HepG2 (cell line): Measurements from ENCODE around the gene GAL3ST3. TPM values are rescaled to one million over a fixed set of nuclear protein-coding genes. Genes with fewer than 3 reads are reported as not detected.

Source experiments
- CBX2 ChIP-seq, 2 experiments: fragments of 200-600 bp in 1 of 2; sonication (generic); formaldehyde crosslinking in 1 of 2; IDR thresholded peaks; 2 replicates each; pipeline versions ENCODE4 v1.7.0 to v1.8.1; 2018 to 2022; ENCODE audit warnings: low read depth in 2 of 2, low read length in 1 of 2, mild to moderate bottlenecking in 1 of 2, missing genetic modification reagents in 1 of 2
- ESRRA ChIP-seq: sonication (generic); formaldehyde crosslinking; IDR thresholded peaks from 2 replicates; pipeline ENCODE4 v1.5.1; 2020; ENCODE audit warnings: mild to moderate bottlenecking, low read depth, missing genetic modification reagents
- HNF4A ChIP-seq: sonication (generic); formaldehyde crosslinking; IDR thresholded peaks from 2 replicates; pipeline ENCODE4 v1.4.0; 2020; ENCODE audit warnings: missing genetic modification reagents
- HNRNPLL ChIP-seq: fragments of 200-400 bp; formaldehyde crosslinking; IDR thresholded peaks from 2 replicates; pipeline ENCODE4 v1.6.1; 2017; ENCODE audit warnings: mild to moderate bottlenecking, low read depth, low read length; ENCODE audit not compliant: poor library complexity, severe bottlenecking
- HOXA5 ChIP-seq: sonication (generic); formaldehyde crosslinking; IDR thresholded peaks from 2 replicates; pipeline ENCODE4 v1.4.0; 2020; ENCODE audit warnings: missing genetic modification reagents
- HOXA9 ChIP-seq: sonication (generic); formaldehyde crosslinking; IDR thresholded peaks from 2 replicates; pipeline ENCODE4 v1.8.1; 2022; ENCODE audit warnings: missing genetic modification reagents, mild to moderate bottlenecking, moderate library complexity, borderline replicate concordance
- JARID2 ChIP-seq: sonication (generic); formaldehyde crosslinking; IDR thresholded peaks from 2 replicates; pipeline ENCODE4 v1.8.1; 2023; ENCODE audit warnings: missing genetic modification reagents, inconsistent platforms; ENCODE audit not compliant: insufficient replicate concordance
- KLF12 ChIP-seq: sonication (generic); formaldehyde crosslinking; IDR thresholded peaks from 2 replicates; pipeline ENCODE4 v1.4.0; 2020; ENCODE audit warnings: missing genetic modification reagents, borderline replicate concordance
- MAFF ChIP-seq: IDR thresholded peaks from 2 replicates; pipeline ENCODE4 v1.6.1; 2011; ENCODE audit warnings: low read depth, low read length, improper control_type of control experiment
- MTF2 ChIP-seq: sonication (generic); formaldehyde crosslinking; IDR thresholded peaks from 2 replicates; pipeline ENCODE4 v1.5.0; 2020; ENCODE audit warnings: missing genetic modification reagents, borderline replicate concordance
- MYC ChIP-seq: sonication (generic); formaldehyde crosslinking; IDR thresholded peaks from 2 replicates; pipeline ENCODE4 v1.9.0; 2021; ENCODE audit warnings: missing genetic modification reagents, borderline replicate concordance
- NFIC ChIP-seq: IDR thresholded peaks from 2 replicates; pipeline ENCODE4 v1.6.1; 2012; ENCODE audit warnings: mild to moderate bottlenecking, low read length, inconsistent platforms
- NR2F1 ChIP-seq, 2 experiments: fragments of 450-650 bp in 1 of 2; formaldehyde crosslinking in 1 of 2; IDR thresholded peaks; 2 replicates each; pipeline versions ENCODE4 v1.5.0 to v1.6.1; 2016 to 2020; ENCODE audit warnings: mild to moderate bottlenecking in 1 of 2, missing compliant biosample characterization in 1 of 2, missing genetic modification reagents in 1 of 2, moderate library complexity in 1 of 2
- PRPF4 ChIP-seq: fragments of 200-400 bp; formaldehyde crosslinking; IDR thresholded peaks from 2 replicates; pipeline ENCODE4 v1.6.1; 2016; ENCODE audit warnings: low read length, low read depth; ENCODE audit not compliant: poor library complexity, severe bottlenecking
- SIX1 ChIP-seq: sonication (generic); formaldehyde crosslinking; IDR thresholded peaks from 2 replicates; pipeline ENCODE4 v1.4.0; 2020; ENCODE audit warnings: missing genetic modification reagents, borderline replicate concordance
- SNAPC5 ChIP-seq: sonication (generic); formaldehyde crosslinking; IDR thresholded peaks from 2 replicates; pipeline ENCODE4 v1.8.1; 2023; ENCODE audit warnings: mild to moderate bottlenecking, missing genetic modification reagents, borderline replicate concordance
- STAG1 ChIP-seq: sonication (generic); formaldehyde crosslinking; IDR thresholded peaks from 2 replicates; pipeline ENCODE4 v1.4.0; 2020; ENCODE audit warnings: missing genetic modification reagents
- TEF ChIP-seq: sonication (generic); formaldehyde crosslinking; IDR thresholded peaks from 2 replicates; pipeline ENCODE4 v1.5.0; 2020; ENCODE audit warnings: missing genetic modification reagents
- TOE1 ChIP-seq: sonication (generic); formaldehyde crosslinking; IDR thresholded peaks from 2 replicates; pipeline ENCODE4 v1.4.0; 2020; ENCODE audit warnings: mild to moderate bottlenecking, missing genetic modification reagents
- ZMAT5 ChIP-seq: sonication (generic); formaldehyde crosslinking; IDR thresholded peaks from 2 replicates; pipeline ENCODE4 v1.5.0; 2020; ENCODE audit warnings: mild to moderate bottlenecking, low read depth, missing genetic modification reagents, borderline replicate concordance
- ZNF180 ChIP-seq: sonication (generic); formaldehyde crosslinking; IDR thresholded peaks from 2 replicates; pipeline ENCODE4 v1.4.0; 2020; ENCODE audit warnings: low read depth, missing genetic modification reagents, borderline replicate concordance
- ZNF280D ChIP-seq: sonication (generic); formaldehyde crosslinking; IDR thresholded peaks from 2 replicates; pipeline ENCODE4 v1.5.1; 2020; ENCODE audit warnings: mild to moderate bottlenecking, missing genetic modification reagents
- ZNF569 ChIP-seq: sonication (generic); formaldehyde crosslinking; IDR thresholded peaks from 2 replicates; pipeline ENCODE4 v1.5.0; 2020; ENCODE audit warnings: mild to moderate bottlenecking, missing genetic modification reagents, moderate library complexity, borderline replicate concordance
- ZNF777 ChIP-seq: sonication (generic); formaldehyde crosslinking; IDR thresholded peaks from 2 replicates; pipeline ENCODE4 v1.4.0; 2020; ENCODE audit warnings: missing genetic modification reagents
- ZNF780A ChIP-seq: sonication (generic); formaldehyde crosslinking; IDR thresholded peaks from 2 replicates; pipeline ENCODE4 v1.8.0; 2022; ENCODE audit warnings: mild to moderate bottlenecking, missing genetic modification reagents, moderate library complexity
- ZSCAN29 ChIP-seq: sonication (generic); formaldehyde crosslinking; conservative IDR thresholded peaks from 2 replicates; pipeline ENCODE4 v1.4.0; 2020; ENCODE audit warnings: mild to moderate bottlenecking, missing genetic modification reagents
- polyA plus RNA-seq, 8 experiments: library from polyadenylated mRNA; depleted of rRNA in 3 of 8; stranded (reverse) in 7 of 8; unstranded in 1 of 8; fragments of >200 nt; fragmentation: Illumina TruSeq in 4 of 8; extraction: Trizol in 4 of 8; gene quantifications; 2 replicates each; pipeline versions ENCODE4 v1.2.1 to v1.2.3, GENCODE V29; 2011 to 2016; ENCODE audit warnings: low read depth in 4 of 8, missing spikeins in 1 of 8, mixed read lengths in 1 of 8; ENCODE audit not compliant: insufficient read depth in 1 of 8
- total RNA-seq, 5 experiments: library from RNA; depleted of rRNA; stranded (reverse); fragments of >200 nt; fragmentation: Illumina TruSeq; extraction: Trizol; gene quantifications; 2 replicates each; pipeline ENCODE4 v1.2.3, GENCODE V29; 2016; ENCODE audit warnings: low read depth in 1 of 5

The GAL3ST3 gene
- total and polyA plus RNA-seq, 2 of the 13 experiments (the other 11 are each of a cell fraction or from before 2014, with no cell fraction given), result not detected

- peak; percentile 77 for TF ChIP-seq JARID2 (CRISPR knock-in tag)
- no peak; the same call in 1 of the 2 replicates for TF ChIP-seq ESRRA (CRISPR knock-in tag)
- peak; percentile 63; the same call in 1 of the 2 replicates for TF ChIP-seq MYC (CRISPR knock-in tag)
- peak; percentile 79; the same call in 1 of the 2 replicates for TF ChIP-seq ZSCAN29 (CRISPR knock-in tag)
- no peak for TF ChIP-seq PRPF4
- TF ChIP-seq NFIC, result no peak
- TF ChIP-seq TEF (CRISPR knock-in tag), result no peak; the same call in 1 of the 2 replicates
- TF ChIP-seq STAG1 (CRISPR knock-in tag), result no peak
- no peak for TF ChIP-seq ZNF780A (CRISPR knock-in tag)
- TF ChIP-seq CBX2 (IDR thresholded peaks at IDR 0.05; ENCODE audit: low read depth, low read length), result no peak
- TF ChIP-seq CBX2 (CRISPR knock-in tag; IDR thresholded peaks at IDR 0.05; ENCODE audit: low read depth), result no peak
- peak; percentile 48 for TF ChIP-seq HOXA5 (CRISPR knock-in tag)
- TF ChIP-seq MTF2, result no peak
- peak; percentile 35; the same call in 1 of the 2 replicates for TF ChIP-seq HNF4A (CRISPR knock-in tag)
- TF ChIP-seq TOE1 (CRISPR knock-in tag), result no peak
- TF ChIP-seq MAFF, result no peak
- TF ChIP-seq ZNF180 (CRISPR knock-in tag), result no peak; the same call in 1 of the 2 replicates
- peak; percentile 44; the same call in 1 of the 2 replicates for TF ChIP-seq HOXA9
- TF ChIP-seq ZNF777 (CRISPR knock-in tag), result peak; percentile 97
- TF ChIP-seq SIX1 (CRISPR knock-in tag), result peak; percentile 64
- peak; percentile 74 for TF ChIP-seq HNRNPLL
- TF ChIP-seq ZNF569 (CRISPR knock-in tag), result no peak
- peak; percentile 77 for TF ChIP-seq ZNF280D (CRISPR knock-in tag)
- no peak for TF ChIP-seq ZMAT5
- peak; percentile 86; the same call in 1 of the 2 replicates for TF ChIP-seq KLF12 (CRISPR knock-in tag)
- no peak; the same call in 1 of the 2 replicates for TF ChIP-seq SNAPC5 (CRISPR knock-in tag)
- TF ChIP-seq NR2F1 (CRISPR knock-in tag; IDR thresholded peaks at IDR 0.05), result no peak
Observed at GRCh38 chr11:66001942-66002647, 46.9 kb downstream of the GAL3ST3 start, which contains the start of the genes BANF1 and EIF1AD (continued).
